Measurements from ENCODE around the gene PROCR. TPM values are rescaled to one million over a fixed set of nuclear protein-coding genes. Genes with fewer than 3 reads are reported as not detected.

Gene PROCR
- total and polyA plus RNA-seq, 9 of the 15 experiments (the other 6 are each of a cell fraction or from before 2014, with no cell fraction given): 1.6 to 7.1 (median 4.0) TPM

DNA sequence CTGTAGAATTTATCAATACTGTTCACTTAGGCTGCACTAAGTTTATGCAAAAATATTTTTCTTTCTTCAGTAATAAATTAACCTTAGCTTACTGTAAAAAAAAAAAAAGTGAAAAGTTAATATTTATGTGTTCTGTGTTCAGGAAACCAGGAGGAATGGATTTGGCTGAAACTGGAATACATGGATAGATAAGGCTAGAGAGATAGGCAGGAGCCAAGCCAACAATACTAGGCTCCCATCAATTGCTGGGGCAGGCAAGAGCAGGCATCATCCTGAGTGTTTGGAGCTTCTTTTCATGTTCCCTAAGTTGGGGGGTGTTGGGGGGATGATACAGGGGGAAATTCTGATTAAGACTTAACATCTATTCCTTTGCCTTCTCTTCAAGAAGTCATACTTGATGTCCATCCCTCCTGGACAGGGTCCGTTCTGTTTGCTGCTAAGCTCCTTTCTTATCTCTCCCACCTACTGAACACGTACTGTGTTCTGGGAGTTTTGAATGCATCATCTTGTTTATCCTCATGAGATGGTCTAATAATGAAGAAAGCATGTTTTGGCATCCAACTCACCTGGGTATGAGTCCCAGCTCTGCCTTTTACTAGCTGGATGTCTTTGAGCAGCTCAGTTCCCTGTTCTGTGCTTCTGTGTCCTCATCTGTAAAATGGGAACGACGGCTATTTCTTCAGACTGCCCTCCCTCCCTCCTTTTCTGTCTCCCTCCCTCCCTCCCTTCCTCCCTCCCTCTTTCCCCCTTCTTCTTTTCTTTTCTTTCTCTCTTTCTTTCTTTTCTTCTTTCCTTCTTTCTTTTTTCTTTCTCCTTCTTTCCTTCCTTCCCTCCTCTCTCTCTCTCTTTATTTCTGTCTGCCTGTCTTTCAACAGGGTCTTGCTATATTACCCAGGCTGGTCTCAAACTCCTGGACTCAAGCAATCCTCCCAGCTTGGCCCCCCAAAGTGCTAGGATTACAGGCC, 6.4 kb upstream of the PROCR start:
- H3K9ac ChIP-seq (ENCODE audit: insufficient read depth in 1 of 2, low read depth in 2 of 2, low read length in 2 of 2): no peak overlapping the region
- no TSS peak for BruUV-seq (replicated peaks)
- DNase-seq (ENCODE audit: extremely low read depth in 1 of 4, low spot score in 3 of 4): no peak
- no peaks in the 10 kb centered on the region for H3K9me3 ChIP-seq (replicated peaks; ENCODE audit: control insufficient read depth, insufficient read depth, low read depth, low read length)
- no peaks in the 10 kb centered on the region for H3K36me3 ChIP-seq (ENCODE audit: control insufficient read depth, insufficient read depth, low read length)
- POLR2A ChIA-PET: interaction anchor here (1.1 to 1.5 kb wide), 4 partner anchors 9 to 246 kb away, joined by 3 to 12 read pairs (median 4); partner anchors contain the start of genes EDEM2 and UQCC1
- no peaks in the 10 kb centered on the region for H3K27me3 ChIP-seq (ENCODE audit: control insufficient read depth in 2 of 2, insufficient read depth in 2 of 2, low read length in 2 of 2)
- 12% methylated on average over 2 of the region's 4 CpGs for WGBS (ENCODE audit: insufficient coverage, low coverage, missing lambda C conversion rate)
- no peak for FAIRE-seq
- no peaks in the 10 kb centered on the region for H3K79me2 ChIP-seq (ENCODE audit: control insufficient read depth, insufficient read depth, low read length)
- intact Hi-C loops (cut with micrococcal nuclease) (no loop called here), in situ Hi-C loops (cut with MboI) (no loop called here)
- no peak overlapping the region for H3K4me2 ChIP-seq (ENCODE audit: insufficient read depth, low read length)
- CTCF ChIA-PET (ENCODE audit: low intra/inter-chr PET ratio): no interaction called here
- ATAC-seq: peak; percentile 47; the same call in 2 of the 3 replicates
- H3K4me1 ChIP-seq (replicated peaks in 1 of 2; ENCODE audit: control insufficient read depth in 2 of 2, insufficient read depth in 2 of 2, low read length in 2 of 2): peaks cover 6 to 8% of the 10 kb centered on the region in 2 experiments; a peak in 4 of 5 replicates
- no peak overlapping the region for H3K27ac ChIP-seq (ENCODE audit: extremely low read depth, low read depth, low read length)
- no peak overlapping the region for H2AFZ ChIP-seq (ENCODE audit: low read depth, low read length)
- H3K4me3 ChIP-seq: no peak overlapping the region
- no peaks in the 10 kb centered on the region for H4K20me1 ChIP-seq (replicated peaks; ENCODE audit: control insufficient read depth, insufficient read depth, low read length)
- H3K9me1 ChIP-seq (ENCODE audit: control insufficient read depth, insufficient read depth, low read length): no peaks in the 10 kb centered on the region
- TF ChIP-seq BCOR (IDR thresholded peaks at IDR 0.05) (0 out of 2 replicates have a peak, but pooled peaks have one; percentile 25), ZNF830 (CRISPR knock-in tag; IDR thresholded peaks at IDR 0.05) (no peak), SIN3B (IDR thresholded peaks at IDR 0.05; ENCODE audit: low read depth) (no peak), SRSF7 (optimal IDR thresholded peaks at IDR 0.05; ENCODE audit: low read depth, low read length) (no peak), ZNF347 (CRISPR knock-in tag; IDR thresholded peaks at IDR 0.05; ENCODE audit: low read depth) (no peak), ZBTB2 (IDR thresholded peaks at IDR 0.05) (no peak), KLF10 (CRISPR knock-in tag; IDR thresholded peaks at IDR 0.05) (no peak), MYBL2 (IDR thresholded peaks at IDR 0.05; ENCODE audit: low read depth) (no peak), MYBL2 (CRISPR knock-in tag; IDR thresholded peaks at IDR 0.05; ENCODE audit: borderline replicate concordance) (no peak), PCBP1 (IDR thresholded peaks at IDR 0.05; ENCODE audit: low read depth, low read length, poor library complexity, severe bottlenecking) (no peak), FOS (IDR thresholded peaks at IDR 0.05; ENCODE audit: extremely low read depth, insufficient read length) (no peak), KDM1A (IDR thresholded peaks at IDR 0.05) (peak in 1 of 2 experiments; percentile 63; a peak in 2 of 4 replicates), ETV6 (IDR thresholded peaks at IDR 0.05; ENCODE audit: borderline replicate concordance in 1 of 2, low read depth in 2 of 2, low read length in 1 of 2) (no peak), ETV6 (CRISPR knock-in tag; IDR thresholded peaks at IDR 0.05; ENCODE audit: borderline replicate concordance) (no peak), RBM25 (IDR thresholded peaks at IDR 0.05; ENCODE audit: low read depth, low read length, severe bottlenecking) (peak; percentile 28), ZNF512 (tag; IDR thresholded peaks at IDR 0.05) (peak; percentile 89), MAFF (IDR thresholded peaks at IDR 0.05; ENCODE audit: low read length) (no peak)
- TF ChIP-seq, protein P1, sequence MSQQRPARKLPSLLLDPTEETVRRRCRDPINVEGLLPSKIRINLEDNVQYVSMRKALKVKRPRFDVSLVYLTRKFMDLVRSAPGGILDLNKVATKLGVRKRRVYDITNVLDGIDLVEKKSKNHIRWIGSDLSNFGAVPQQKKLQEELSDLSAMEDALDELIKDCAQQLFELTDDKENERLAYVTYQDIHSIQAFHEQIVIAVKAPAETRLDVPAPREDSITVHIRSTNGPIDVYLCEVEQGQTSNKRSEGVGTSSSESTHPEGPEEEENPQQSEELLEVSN (IDR thresholded peaks at IDR 0.05; ENCODE audit: borderline replicate concordance in 1 of 2, extremely low read depth in 1 of 2, insufficient read depth in 1 of 2, insufficient read length in 1 of 2, low read depth in 1 of 2, low read length in 1 of 2, poor library complexity in 1 of 2, severe bottlenecking in 1 of 2): no peak
